Suprapubic skin (tissue), 4 donors: ENCODE data around the gene UGT1A7. TPM values are rescaled to one million over a fixed set of nuclear protein-coding genes. Genes with fewer than 3 reads are reported as not detected.

Experiments used
- DNase-seq, 2 donors: peaks; one replicate each; pipeline ENCODE4 v3.0.0-alpha.2; 2019; ENCODE audit warnings: low spot score in 2 of 2
- H3K27ac ChIP-seq: fragments of 200-600 bp; sonication (generic); one replicate; pipeline ENCODE4 v1.5.1; 2019
- H3K27me3 ChIP-seq: fragments of 200-600 bp; sonication (generic); one replicate; pipeline ENCODE4 v1.5.1; 2019
- H3K36me3 ChIP-seq: fragments of 200-600 bp; sonication (generic); one replicate; pipeline ENCODE4 v1.5.1; 2019
- H3K4me1 ChIP-seq: fragments of 200-600 bp; sonication (generic); one replicate; pipeline ENCODE4 v1.5.1; 2019
- H3K4me3 ChIP-seq: fragments of 200-600 bp; sonication (generic); one replicate; pipeline ENCODE4 v1.5.1; 2019; ENCODE audit warnings: mild to moderate bottlenecking
- H3K9me3 ChIP-seq: fragments of 200-600 bp; sonication (generic); one replicate; pipeline ENCODE4 v1.5.1; 2019
- EP300 ChIP-seq: sonication (generic); formaldehyde crosslinking; IDR thresholded peaks from one replicate; pipeline ENCODE4 v1.6.1; 2017; ENCODE audit warnings: antibody characterized with exemption
- POLR2A ChIP-seq, 2 donors: fragments of 450-650 bp; IDR thresholded peaks; one replicate each; pipeline ENCODE4 v1.6.1; 2017; ENCODE audit warnings: antibody characterized with exemption in 2 of 2, mild to moderate bottlenecking in 2 of 2, moderate library complexity in 2 of 2
- POLR2AphosphoS5 ChIP-seq, 3 donors: sonication (generic); formaldehyde crosslinking; IDR thresholded peaks; one replicate each; pipeline ENCODE4 v1.6.1; 2017; ENCODE audit warnings: antibody characterized with exemption in 3 of 3
- WGBS: methylation state at CpG from one replicate; pipeline ENCODE4 v1.1.5; 2018; 5-methylcytosine and 5-hydroxymethylcytosine counted together
- total RNA-seq, 4 donors: library from RNA; depleted of rRNA; stranded (reverse); fragments of >200 nt; gene quantifications; one replicate each; pipeline ENCODE4 v1.1.0, GENCODE V29; 2016
- TF ChIP-seq, protein P1 (sequence below), 2 donors: fragments of 200-600 bp in 1 of 2; fragments of 450-650 bp in 1 of 2; sonication (generic) in 1 of 2; IDR thresholded peaks; one replicate each; pipeline ENCODE4 v1.5.1; 2016 to 2019; ENCODE audit warnings: antibody characterized with exemption in 2 of 2, mild to moderate bottlenecking in 1 of 2, moderate library complexity in 1 of 2

The UGT1A7 gene
- total RNA-seq, 4 donors from 2014 or later: 1.3 to 8.0 (median 2.2) TPM

DNA sequence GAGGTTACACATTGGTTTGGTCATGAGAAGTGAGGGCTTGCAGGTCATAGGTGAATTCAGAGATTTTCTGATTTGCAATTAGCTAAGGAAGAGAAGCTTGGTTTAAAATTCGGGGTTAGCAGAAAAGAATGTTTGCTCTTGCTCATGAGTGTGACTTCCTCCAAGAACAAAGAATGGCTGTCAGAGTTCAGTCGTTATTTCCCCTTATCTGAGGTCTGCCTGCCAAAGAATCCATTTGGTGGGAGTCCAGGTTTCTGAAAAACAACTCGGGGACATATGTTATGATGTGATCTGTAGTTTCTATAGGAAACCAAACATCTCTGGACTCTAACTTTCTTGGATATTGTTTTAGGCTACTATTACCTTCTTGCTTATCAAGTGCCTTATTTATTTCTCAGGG lies 7.8 kb downstream of the UGT1A7 start:
- H3K4me1 ChIP-seq: peaks cover 8% of the 10 kb centered on the region
- no peaks in the 10 kb centered on the region for H3K9me3 ChIP-seq
- H3K27me3 ChIP-seq: peaks cover 2% of the 10 kb centered on the region
- H3K36me3 ChIP-seq: no peaks in the 10 kb centered on the region
- TF ChIP-seq POLR2AphosphoS5 (IDR thresholded peaks at IDR 0.05): no peak
- TF ChIP-seq POLR2A (IDR thresholded peaks at IDR 0.05): no peak
- TF ChIP-seq EP300: no peak
- TF ChIP-seq, protein P1, sequence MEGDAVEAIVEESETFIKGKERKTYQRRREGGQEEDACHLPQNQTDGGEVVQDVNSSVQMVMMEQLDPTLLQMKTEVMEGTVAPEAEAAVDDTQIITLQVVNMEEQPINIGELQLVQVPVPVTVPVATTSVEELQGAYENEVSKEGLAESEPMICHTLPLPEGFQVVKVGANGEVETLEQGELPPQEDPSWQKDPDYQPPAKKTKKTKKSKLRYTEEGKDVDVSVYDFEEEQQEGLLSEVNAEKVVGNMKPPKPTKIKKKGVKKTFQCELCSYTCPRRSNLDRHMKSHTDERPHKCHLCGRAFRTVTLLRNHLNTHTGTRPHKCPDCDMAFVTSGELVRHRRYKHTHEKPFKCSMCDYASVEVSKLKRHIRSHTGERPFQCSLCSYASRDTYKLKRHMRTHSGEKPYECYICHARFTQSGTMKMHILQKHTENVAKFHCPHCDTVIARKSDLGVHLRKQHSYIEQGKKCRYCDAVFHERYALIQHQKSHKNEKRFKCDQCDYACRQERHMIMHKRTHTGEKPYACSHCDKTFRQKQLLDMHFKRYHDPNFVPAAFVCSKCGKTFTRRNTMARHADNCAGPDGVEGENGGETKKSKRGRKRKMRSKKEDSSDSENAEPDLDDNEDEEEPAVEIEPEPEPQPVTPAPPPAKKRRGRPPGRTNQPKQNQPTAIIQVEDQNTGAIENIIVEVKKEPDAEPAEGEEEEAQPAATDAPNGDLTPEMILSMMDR (IDR thresholded peaks at IDR 0.05): no peak
- no peak overlapping the region for H3K4me3 ChIP-seq
- 23% methylated on average over 3 of the region's 3 CpGs for WGBS
- H3K27ac ChIP-seq: no peak overlapping the region
- DNase-seq: no peak

DNA sequence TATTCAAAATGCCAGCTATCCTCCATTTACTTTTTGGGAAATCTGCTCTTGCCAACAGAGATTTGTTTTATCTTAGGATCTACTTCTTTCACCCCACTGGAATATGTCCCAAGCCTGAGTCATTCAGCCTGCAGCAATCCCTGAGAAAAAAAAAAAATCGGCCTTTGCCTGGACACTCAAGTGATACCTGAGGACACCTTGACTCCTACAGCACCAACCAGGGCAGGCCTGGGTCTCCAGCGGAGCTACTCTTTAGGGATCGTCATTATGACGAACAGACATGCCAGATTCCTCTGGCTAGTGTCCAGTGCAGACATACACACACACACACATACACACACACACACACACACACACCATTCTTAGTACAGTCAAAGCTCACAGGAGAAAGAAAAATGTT lies 8.7 kb downstream of the UGT1A7 start:
- no peak overlapping the region for H3K27ac ChIP-seq
- no peak for DNase-seq
- H3K9me3 ChIP-seq: no peaks in the 10 kb centered on the region
- H3K36me3 ChIP-seq: no peaks in the 10 kb centered on the region
- peaks cover 2% of the 10 kb centered on the region for H3K27me3 ChIP-seq
- H3K4me1 ChIP-seq: peaks cover 8% of the 10 kb centered on the region
- 54% methylated on average over 4 of the region's 4 CpGs for WGBS
- TF ChIP-seq, protein P1 (IDR thresholded peaks at IDR 0.05): no peak
- TF ChIP-seq POLR2AphosphoS5 (IDR thresholded peaks at IDR 0.05) (no peak), POLR2A (IDR thresholded peaks at IDR 0.05) (no peak), EP300 (no peak)
- no peak overlapping the region for H3K4me3 ChIP-seq

DNA sequence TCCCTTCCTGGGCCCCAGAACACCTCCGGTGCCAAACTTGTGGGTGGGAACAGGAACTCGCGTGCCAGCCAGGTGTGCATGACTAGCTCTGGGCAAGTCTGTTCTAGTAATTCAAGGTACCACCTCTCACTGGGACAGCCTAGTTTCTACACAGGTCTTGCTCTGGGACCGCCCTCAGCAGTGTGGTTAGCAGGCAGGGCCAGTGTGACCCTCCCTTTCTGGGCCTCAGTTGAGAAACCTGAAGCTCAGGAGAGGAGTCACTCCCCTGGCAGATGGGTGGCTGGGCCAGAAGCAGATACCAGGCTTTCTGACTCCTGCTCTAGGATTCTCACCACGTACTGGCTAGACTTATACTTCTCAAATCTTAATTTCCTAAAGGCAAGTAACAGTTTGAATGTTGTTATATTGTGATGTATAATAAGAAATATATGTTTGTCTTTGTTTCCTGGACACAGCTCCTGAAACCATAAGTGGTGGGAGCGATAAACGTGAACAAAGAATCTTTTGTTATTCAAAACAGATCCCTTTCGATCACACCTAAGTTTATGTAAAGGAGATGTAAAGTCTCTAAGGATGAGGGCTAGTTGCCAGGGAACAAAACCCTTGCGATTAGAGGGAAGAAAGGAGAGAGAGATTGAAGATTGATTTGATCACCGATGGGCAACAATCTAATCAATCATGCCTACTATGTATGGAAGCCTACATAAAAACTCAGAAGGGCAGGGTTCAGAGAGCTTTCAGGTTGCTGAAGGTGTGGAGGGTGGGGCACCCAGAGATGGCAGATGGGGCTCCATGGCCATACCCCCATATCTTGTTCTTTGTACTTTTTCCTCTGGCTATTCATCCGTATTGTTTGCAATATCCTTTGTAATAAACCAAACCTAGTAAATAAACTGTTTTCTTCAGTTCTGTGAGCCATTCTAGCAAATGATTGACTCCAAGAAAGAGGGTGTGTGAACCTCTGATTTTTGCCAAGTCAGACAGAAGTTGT lies 10.0 kb downstream of the UGT1A7 start:
- Histone ChIP-seq H3K4me1 (peaks cover 8% of the 10 kb centered on the region), H3K27me3 (peaks cover 2% of the 10 kb centered on the region), H3K9me3 (no peaks in the 10 kb centered on the region), H3K4me3 (peak overlapping the region; percentile 20), H3K27ac (peak overlapping the region; percentile 59), H3K36me3 (no peaks in the 10 kb centered on the region)
- 67% methylated on average over 11 of the region's 11 CpGs for WGBS
- TF ChIP-seq POLR2AphosphoS5 (IDR thresholded peaks at IDR 0.05) (peak in 1 of 3 donors; percentile 8), EP300 (no peak), POLR2A (IDR thresholded peaks at IDR 0.05) (no peak)
- TF ChIP-seq, protein P1 (IDR thresholded peaks at IDR 0.05): no peak
- DNase-seq: peak in 1 of 2 donors; percentile 61

DNA sequence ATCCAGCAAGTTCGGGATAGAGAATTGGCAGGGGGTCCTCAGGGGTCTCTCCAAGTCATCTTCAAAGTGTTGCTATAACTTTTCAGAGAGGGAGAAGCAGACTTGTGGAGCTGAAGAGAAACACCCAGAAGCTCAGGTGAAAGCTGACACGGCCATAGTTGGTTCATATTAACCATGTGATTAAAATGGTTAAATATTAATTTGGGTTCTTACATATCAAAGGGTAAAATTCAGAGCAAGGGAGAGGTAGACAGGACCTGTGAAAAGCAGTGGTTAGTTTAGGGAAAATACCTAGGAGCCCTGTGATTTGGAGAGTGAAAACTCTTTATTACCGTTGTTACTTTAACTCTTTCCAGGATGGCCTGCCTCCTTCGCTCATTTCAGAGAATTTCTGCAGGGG lies 10.9 kb downstream of the UGT1A7 start, which contains the start of gene UGT1A6:
UGT1A6 (plus strand) TSS at position 243 of the 400 bp plus-strand sequence; CDS start at position 358, 115 bp downstream.
- H3K27ac ChIP-seq: peak within 1 kb of the TSS; percentile 59
- WGBS: 76% methylated on average over 4 of the region's 4 CpGs

More for the DNA sequence above, 10.9 kb downstream of the UGT1A7 start, which contains the start of gene UGT1A6:
- Histone ChIP-seq H3K4me3 (peak within 1 kb of the TSS; percentile 20), H3K9me3 (no peaks in the 10 kb centered on the region), H3K4me1 (peaks cover 8% of the 10 kb centered on the region), H3K27me3 (no peaks in the 10 kb centered on the region), H3K36me3 (no peaks in the 10 kb centered on the region)
- DNase-seq: no peak
- TF ChIP-seq POLR2A (IDR thresholded peaks at IDR 0.05) (no peak), EP300 (no peak), POLR2AphosphoS5 (IDR thresholded peaks at IDR 0.05) (no peak)
- TF ChIP-seq, protein P1 (IDR thresholded peaks at IDR 0.05): no peak
